PC-3 (cell line): ENCODE results near the gene BCAR3.

Source experiments
- EZH2 ChIP-seq: fragments of 300-600 bp; sonication (generic); IDR thresholded peaks from one replicate; pipeline ENCODE4 v1.6.1; 2017; ENCODE audit warnings: antibody characterized with exemption, mild to moderate bottlenecking, low read length; ENCODE audit not compliant: unreplicated experiment
- TF ChIP-seq, protein P1 (sequence below): fragments of 300-600 bp; sonication (generic); conservative IDR thresholded peaks from 2 replicates; pipeline ENCODE4 v1.5.1; 2017; ENCODE audit warnings: antibody characterized with exemption, low read depth, mild to moderate bottlenecking, low read length

DNA sequence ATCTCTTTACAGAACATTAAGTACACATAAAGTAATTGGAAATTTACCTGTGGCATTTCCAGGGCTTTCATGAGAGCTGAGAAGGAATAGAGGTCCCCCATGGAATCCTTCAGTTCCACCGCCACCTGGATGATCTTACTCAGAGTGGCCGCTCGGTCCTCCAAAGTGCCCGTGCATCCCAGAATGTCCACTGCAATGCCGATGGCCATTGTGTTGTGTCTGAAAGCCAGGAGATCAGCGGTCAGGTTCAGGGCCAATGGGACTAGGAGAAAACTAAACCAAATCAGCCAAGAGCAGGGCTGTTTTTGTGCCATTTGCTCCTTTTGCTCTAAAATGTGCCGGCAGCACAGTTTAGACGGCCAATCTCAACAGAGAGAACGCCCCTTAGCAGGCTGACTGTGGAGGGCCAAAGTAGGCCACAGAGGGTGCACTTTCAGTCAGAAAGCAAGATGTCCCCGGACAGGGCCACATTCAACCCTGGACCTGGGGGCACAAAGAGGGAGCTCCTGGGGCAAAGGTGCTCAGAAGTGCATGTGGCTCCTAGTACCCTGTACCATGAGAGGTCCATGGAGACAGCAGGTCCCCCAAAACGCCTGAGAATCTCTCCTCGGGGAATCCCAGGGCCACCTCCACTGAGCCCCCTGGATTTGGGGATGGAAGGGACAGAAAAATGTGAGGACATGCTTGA lies 109.9 kb downstream of the BCAR3 start:
- TF ChIP-seq, protein P1, sequence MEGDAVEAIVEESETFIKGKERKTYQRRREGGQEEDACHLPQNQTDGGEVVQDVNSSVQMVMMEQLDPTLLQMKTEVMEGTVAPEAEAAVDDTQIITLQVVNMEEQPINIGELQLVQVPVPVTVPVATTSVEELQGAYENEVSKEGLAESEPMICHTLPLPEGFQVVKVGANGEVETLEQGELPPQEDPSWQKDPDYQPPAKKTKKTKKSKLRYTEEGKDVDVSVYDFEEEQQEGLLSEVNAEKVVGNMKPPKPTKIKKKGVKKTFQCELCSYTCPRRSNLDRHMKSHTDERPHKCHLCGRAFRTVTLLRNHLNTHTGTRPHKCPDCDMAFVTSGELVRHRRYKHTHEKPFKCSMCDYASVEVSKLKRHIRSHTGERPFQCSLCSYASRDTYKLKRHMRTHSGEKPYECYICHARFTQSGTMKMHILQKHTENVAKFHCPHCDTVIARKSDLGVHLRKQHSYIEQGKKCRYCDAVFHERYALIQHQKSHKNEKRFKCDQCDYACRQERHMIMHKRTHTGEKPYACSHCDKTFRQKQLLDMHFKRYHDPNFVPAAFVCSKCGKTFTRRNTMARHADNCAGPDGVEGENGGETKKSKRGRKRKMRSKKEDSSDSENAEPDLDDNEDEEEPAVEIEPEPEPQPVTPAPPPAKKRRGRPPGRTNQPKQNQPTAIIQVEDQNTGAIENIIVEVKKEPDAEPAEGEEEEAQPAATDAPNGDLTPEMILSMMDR, result no peak
- TF ChIP-seq EZH2, result no peak
